HepG2 (cell line): Measurements from ENCODE around the gene ZNF189. TPM values are rescaled to one million over a fixed set of nuclear protein-coding genes. Genes with fewer than 3 reads are reported as not detected.

Experiments
- AFF4 ChIP-seq: sonication (generic); formaldehyde crosslinking; IDR thresholded peaks from 2 replicates; pipeline ENCODE4 v1.4.0; 2020; ENCODE audit warnings: missing genetic modification reagents
- FOXM1 ChIP-seq: sonication (generic); formaldehyde crosslinking; IDR thresholded peaks from 2 replicates; pipeline ENCODE4 v1.5.0; 2020; ENCODE audit warnings: missing genetic modification reagents
- GMEB2 ChIP-seq: IDR thresholded peaks from 2 replicates; pipeline ENCODE4 v1.6.1; 2016; ENCODE audit warnings: missing biosample characterization, missing genetic modification reagents, low read depth
- KLF13 ChIP-seq: sonication (generic); formaldehyde crosslinking; IDR thresholded peaks from 2 replicates; pipeline ENCODE4 v1.4.0; 2020; ENCODE audit warnings: mild to moderate bottlenecking, missing genetic modification reagents
- MLXIP ChIP-seq: sonication (generic); formaldehyde crosslinking; IDR thresholded peaks from 2 replicates; pipeline ENCODE4 v1.9.0; 2021; ENCODE audit warnings: missing genetic modification reagents, borderline replicate concordance
- MYC ChIP-seq: sonication (generic); formaldehyde crosslinking; IDR thresholded peaks from 2 replicates; pipeline ENCODE4 v1.9.0; 2021; ENCODE audit warnings: missing genetic modification reagents, borderline replicate concordance
- NRL ChIP-seq: sonication (generic); formaldehyde crosslinking; IDR thresholded peaks from 2 replicates; pipeline ENCODE4 v1.5.0; 2020; ENCODE audit warnings: missing genetic modification reagents, mild to moderate bottlenecking, moderate library complexity, borderline replicate concordance
- PHB2 ChIP-seq: fragments of 450-650 bp; IDR thresholded peaks from 2 replicates; pipeline ENCODE4 v1.6.1; 2018; ENCODE audit not compliant: partially characterized antibody
- PITX1 ChIP-seq: sonication (generic); formaldehyde crosslinking; IDR thresholded peaks from 2 replicates; pipeline ENCODE4 v1.5.1; 2020; ENCODE audit warnings: mild to moderate bottlenecking, missing genetic modification reagents
- SKI ChIP-seq: fragments of 450-650 bp; IDR thresholded peaks from one replicate; pipeline ENCODE4 v1.6.1; 2018; ENCODE audit warnings: mild to moderate bottlenecking; ENCODE audit not compliant: partially characterized antibody
- YEATS2 ChIP-seq: sonication (generic); formaldehyde crosslinking; IDR thresholded peaks from 2 replicates; pipeline ENCODE4 v1.4.0; 2020; ENCODE audit warnings: missing genetic modification reagents, borderline replicate concordance
- ZFP36 ChIP-seq: fragments of 150-350 bp; IDR thresholded peaks from 2 replicates; pipeline ENCODE4 v1.6.1; 2018; ENCODE audit warnings: borderline replicate concordance, low read length, low read depth; ENCODE audit not compliant: partially characterized antibody
- ZNF574 ChIP-seq: sonication (generic); formaldehyde crosslinking; IDR thresholded peaks from 2 replicates; pipeline ENCODE4 v1.4.0; 2020; ENCODE audit warnings: missing genetic modification reagents
- ZNF691 ChIP-seq: sonication (generic); formaldehyde crosslinking; IDR thresholded peaks from 2 replicates; pipeline ENCODE4 v1.4.0; 2020; ENCODE audit warnings: missing genetic modification reagents, low read depth, mild to moderate bottlenecking, borderline replicate concordance
- ZNF777 ChIP-seq: sonication (generic); formaldehyde crosslinking; IDR thresholded peaks from 2 replicates; pipeline ENCODE4 v1.4.0; 2020; ENCODE audit warnings: missing genetic modification reagents
- polyA plus RNA-seq, 8 experiments: library from polyadenylated mRNA; depleted of rRNA in 3 of 8; stranded (reverse) in 7 of 8; unstranded in 1 of 8; fragments of >200 nt; fragmentation: Illumina TruSeq in 4 of 8; extraction: Trizol in 4 of 8; gene quantifications; 2 replicates each; pipeline versions ENCODE4 v1.2.1 to v1.2.3, GENCODE V29; 2011 to 2016; ENCODE audit warnings: low read depth in 4 of 8, missing spikeins in 1 of 8, mixed read lengths in 1 of 8; ENCODE audit not compliant: insufficient read depth in 1 of 8
- total RNA-seq, 5 experiments: library from RNA; depleted of rRNA; stranded (reverse); fragments of >200 nt; fragmentation: Illumina TruSeq; extraction: Trizol; gene quantifications; 2 replicates each; pipeline ENCODE4 v1.2.3, GENCODE V29; 2016; ENCODE audit warnings: low read depth in 1 of 5

Gene ZNF189
- total and polyA plus RNA-seq, 2 of the 13 experiments (the other 11 are each of a cell fraction or from before 2014, with no cell fraction given), result 8.4 to 50.0 TPM

- TF ChIP-seq AFF4 (CRISPR knock-in tag) (no peak), ZNF691 (CRISPR knock-in tag) (peak; percentile 23; the same call in 1 of the 2 replicates), SKI (peak; percentile 60), KLF13 (no peak), NRL (CRISPR knock-in tag) (no peak), ZNF574 (CRISPR knock-in tag) (peak; percentile 95), FOXM1 (CRISPR knock-in tag) (no peak), YEATS2 (peak; percentile 88), ZNF777 (CRISPR knock-in tag) (no peak), PITX1 (CRISPR knock-in tag) (peak; percentile 70), GMEB2 (peak; percentile 95), MLXIP (0 out of 2 replicates have a peak, but pooled peaks have one; percentile 45), PHB2 (no peak), ZFP36 (no peak), MYC (peak; percentile 19; the same call in 1 of the 2 replicates)
These were observed at the start of gene ZNF189, which contains the start of gene MRPL50 (continued) for GRCh38 chr9:101398068-101398929.
